ENCODE measurements around the gene CYB561D1. TPM values are rescaled to one million over a fixed set of nuclear protein-coding genes. Genes with fewer than 3 reads are reported as not detected.

The CYB561D1 gene
- total and polyA plus RNA-seq, 4 donors: 1.3 to 2.8 (median 2.0) TPM

DNA sequence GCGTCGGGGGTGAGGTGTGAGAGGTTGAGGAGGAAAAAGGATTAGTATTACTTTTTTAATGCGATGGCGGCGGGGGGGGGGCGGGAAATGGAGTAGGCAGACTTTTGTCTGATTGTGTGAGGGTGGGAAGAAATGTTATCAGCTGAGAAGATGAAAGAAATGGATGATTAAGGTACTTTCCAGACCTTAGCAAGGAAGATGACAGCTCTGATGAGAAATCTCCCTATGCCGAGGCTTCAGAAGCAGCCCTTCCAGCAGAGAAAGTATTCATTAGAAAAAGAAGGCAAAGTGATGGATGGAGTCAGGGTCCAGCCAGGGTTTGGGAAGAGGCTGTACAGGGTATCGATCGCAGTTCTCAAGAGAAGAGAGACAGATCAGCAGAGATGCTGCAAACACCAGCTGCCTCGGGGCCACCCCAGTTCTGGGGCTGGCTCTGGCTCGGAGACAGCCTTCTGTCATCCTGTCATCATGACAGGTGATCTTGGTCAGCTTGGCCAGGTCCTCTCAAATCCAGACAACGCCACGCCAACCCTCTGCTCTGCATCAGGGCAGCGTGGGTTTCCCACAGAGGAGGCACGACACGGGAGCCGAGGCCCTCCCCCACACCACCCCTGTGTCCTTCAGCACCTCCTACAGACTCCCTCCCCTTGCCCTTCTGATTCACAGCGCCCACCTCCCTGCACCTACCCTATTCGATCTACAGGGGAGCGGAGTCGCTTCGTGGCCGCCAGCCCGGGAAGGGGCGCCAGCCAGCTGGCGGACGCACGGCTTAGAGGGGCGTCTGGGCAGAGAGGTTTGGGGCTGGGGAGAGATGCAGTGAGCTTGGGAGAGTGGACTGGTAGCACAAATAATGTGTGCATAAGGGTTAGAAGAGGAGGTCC lies 10.9 kb upstream of the CYB561D1 start:
- no peak for TF ChIP-seq YY1 (IDR thresholded peaks at IDR 0.05)
- Histone ChIP-seq H3K27me3 (ENCODE audit: control insufficient read depth in 4 of 4, insufficient read depth in 4 of 4, low read length in 3 of 4) (no peaks in the 10 kb centered on the region), H3K36me3 (ENCODE audit: control insufficient read depth in 4 of 4, insufficient read depth in 3 of 4, low read depth in 1 of 4, low read length in 3 of 4) (peaks cover 0 to 4% (median 2%) of the 10 kb centered on the region in 4 donors), H3K27ac (ENCODE audit: low read depth in 1 of 2, low read length in 2 of 2) (no peak overlapping the region), H3K4me3 (ENCODE audit: low read depth in 1 of 3, low read length in 3 of 3) (peak overlapping the region; percentile 67 to 70 (median 68)), H3K4me1 (ENCODE audit: control insufficient read depth in 4 of 4, insufficient read depth in 4 of 4, low read length in 3 of 4) (peaks cover 5 to 16% (median 13%) of the 10 kb centered on the region in 4 donors), H3K9ac (ENCODE audit: low read depth in 1 of 2, low read length in 2 of 2) (no peak overlapping the region), H3K9me3 (ENCODE audit: control insufficient read depth in 4 of 4, low read length in 3 of 4) (no peaks in the 10 kb centered on the region)
- DNase-seq (ENCODE audit: low spot score): no peak
- 16% methylated on average over 29 of the region's 29 CpGs for WGBS

- Histone ChIP-seq H3K27ac (ENCODE audit: low read depth in 1 of 2, low read length in 2 of 2) (peak within 1 kb of the TSS; percentile 80 to 90), H3K4me3 (ENCODE audit: low read depth in 1 of 3, low read length in 3 of 3) (peak within 1 kb of the TSS; percentile 67 to 70 (median 68)), H3K27me3 (ENCODE audit: control insufficient read depth in 4 of 4, insufficient read depth in 4 of 4, low read length in 3 of 4) (no peaks in the 10 kb centered on the region), H3K36me3 (ENCODE audit: control insufficient read depth in 4 of 4, insufficient read depth in 3 of 4, low read depth in 1 of 4, low read length in 3 of 4) (peaks cover 0 to 8% (median 2%) of the 10 kb centered on the region in 4 donors), H3K9ac (ENCODE audit: low read depth in 1 of 2, low read length in 2 of 2) (peak within 1 kb of the TSS in 1 of 2 donors; percentile 4), H3K9me3 (ENCODE audit: control insufficient read depth in 4 of 4, low read length in 3 of 4) (no peaks in the 10 kb centered on the region), H3K4me1 (ENCODE audit: control insufficient read depth in 4 of 4, insufficient read depth in 4 of 4, low read length in 3 of 4) (peaks cover 5 to 16% (median 13%) of the 10 kb centered on the region in 4 donors)
- 2% methylated on average over 73 of the region's 73 CpGs for WGBS
- peak; percentile 93 for DNase-seq (ENCODE audit: low spot score)
- peak; percentile 81 for TF ChIP-seq TAF1 (conservative IDR thresholded peaks at IDR 0.05)
- no peak for TF ChIP-seq GABPA (IDR thresholded peaks at IDR 0.05 in 1 of 2, conservative IDR thresholded peaks at IDR 0.05 in 1 of 2)
- TF ChIP-seq REST (IDR thresholded peaks at IDR 0.05): peak; percentile 27
- TF ChIP-seq SP1 (IDR thresholded peaks at IDR 0.05): peak; percentile 51
- peak; percentile 98 for TF ChIP-seq YY1 (IDR thresholded peaks at IDR 0.05)
- TF ChIP-seq FOXA2 (IDR thresholded peaks at IDR 0.05): no peak
- TF ChIP-seq HNF4A (conservative IDR thresholded peaks at IDR 0.05): no peak
- TF ChIP-seq, protein P1, sequence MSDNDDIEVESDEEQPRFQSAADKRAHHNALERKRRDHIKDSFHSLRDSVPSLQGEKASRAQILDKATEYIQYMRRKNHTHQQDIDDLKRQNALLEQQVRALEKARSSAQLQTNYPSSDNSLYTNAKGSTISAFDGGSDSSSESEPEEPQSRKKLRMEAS (IDR thresholded peaks at IDR 0.05): no peak
- peak in 1 of 2 donors; percentile 22 for TF ChIP-seq EGR1 (IDR thresholded peaks at IDR 0.05; ENCODE audit: low read depth in 2 of 2)
Observed at GRCh38 chr1:109483672-109484518, 10.0 kb upstream of the CYB561D1 start, which contains the start of gene ATXN7L2. Gene ATXN7L2 (plus strand): TSS chr1:109483905. CDS start chr1:109483954, 49 bp downstream.

DNA sequence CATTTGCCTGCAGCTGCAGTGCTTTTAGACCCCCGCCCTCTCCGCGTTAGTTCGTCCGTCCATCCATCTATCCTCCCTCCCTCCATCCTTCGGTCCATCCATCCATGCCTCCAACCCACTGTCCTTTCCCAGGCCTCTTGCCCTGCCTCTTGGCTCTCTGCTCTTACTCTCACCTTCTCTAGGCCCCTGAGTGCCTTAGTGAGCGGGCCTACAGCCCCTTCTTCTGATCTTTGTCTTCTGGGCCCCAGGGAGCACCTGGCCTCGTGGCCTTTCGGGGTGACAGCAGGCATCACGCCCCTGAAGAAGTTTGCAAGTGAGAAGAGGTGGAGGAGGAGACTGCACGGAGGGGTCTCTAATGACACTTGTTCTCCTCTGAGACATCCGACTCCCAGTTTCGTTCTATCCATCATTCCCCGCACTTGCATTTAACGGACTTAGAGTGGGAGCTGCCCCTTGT lies 9.3 kb upstream of the CYB561D1 start:
- peaks cover 5 to 16% (median 13%) of the 10 kb centered on the region in 4 donors for H3K4me1 ChIP-seq (ENCODE audit: control insufficient read depth in 4 of 4, insufficient read depth in 4 of 4, low read length in 3 of 4)

More for the DNA sequence above, 9.3 kb upstream of the CYB561D1 start:
- H3K27me3 ChIP-seq (ENCODE audit: control insufficient read depth in 4 of 4, insufficient read depth in 4 of 4, low read length in 3 of 4): no peaks in the 10 kb centered on the region
- WGBS: 57% methylated on average over 15 of the region's 15 CpGs
- peaks cover 0 to 12% (median 2%) of the 10 kb centered on the region in 4 donors for H3K36me3 ChIP-seq (ENCODE audit: control insufficient read depth in 4 of 4, insufficient read depth in 3 of 4, low read depth in 1 of 4, low read length in 3 of 4)
- DNase-seq (ENCODE audit: low spot score): no peak
- peak overlapping the region in 1 of 2 donors; percentile 4 for H3K9ac ChIP-seq (ENCODE audit: low read depth in 1 of 2, low read length in 2 of 2)
- TF ChIP-seq HNF4A (conservative IDR thresholded peaks at IDR 0.05) (no peak), HNF4G (IDR thresholded peaks at IDR 0.05) (no peak), NR2F2 (IDR thresholded peaks at IDR 0.05) (no peak), RAD21 (IDR thresholded peaks at IDR 0.05) (no peak), CTCF (IDR thresholded peaks at IDR 0.05; ENCODE audit: low read depth, low read length, missing input control) (no peak)
- TF ChIP-seq, protein P1 (IDR thresholded peaks at IDR 0.05): no peak
- TF ChIP-seq, protein P2, sequence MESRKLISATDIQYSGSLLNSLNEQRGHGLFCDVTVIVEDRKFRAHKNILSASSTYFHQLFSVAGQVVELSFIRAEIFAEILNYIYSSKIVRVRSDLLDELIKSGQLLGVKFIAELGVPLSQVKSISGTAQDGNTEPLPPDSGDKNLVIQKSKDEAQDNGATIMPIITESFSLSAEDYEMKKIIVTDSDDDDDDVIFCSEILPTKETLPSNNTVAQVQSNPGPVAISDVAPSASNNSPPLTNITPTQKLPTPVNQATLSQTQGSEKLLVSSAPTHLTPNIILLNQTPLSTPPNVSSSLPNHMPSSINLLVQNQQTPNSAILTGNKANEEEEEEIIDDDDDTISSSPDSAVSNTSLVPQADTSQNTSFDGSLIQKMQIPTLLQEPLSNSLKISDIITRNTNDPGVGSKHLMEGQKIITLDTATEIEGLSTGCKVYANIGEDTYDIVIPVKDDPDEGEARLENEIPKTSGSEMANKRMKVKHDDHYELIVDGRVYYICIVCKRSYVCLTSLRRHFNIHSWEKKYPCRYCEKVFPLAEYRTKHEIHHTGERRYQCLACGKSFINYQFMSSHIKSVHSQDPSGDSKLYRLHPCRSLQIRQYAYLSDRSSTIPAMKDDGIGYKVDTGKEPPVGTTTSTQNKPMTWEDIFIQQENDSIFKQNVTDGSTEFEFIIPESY (IDR thresholded peaks at IDR 0.05): no peak
- H3K4me3 ChIP-seq (ENCODE audit: low read depth in 1 of 3, low read length in 3 of 3): peak overlapping the region; percentile 26 to 68 (median 51)
- H3K27ac ChIP-seq (ENCODE audit: low read depth in 1 of 2, low read length in 2 of 2): no peak overlapping the region
- no peaks in the 10 kb centered on the region for H3K9me3 ChIP-seq (ENCODE audit: control insufficient read depth in 4 of 4, low read length in 3 of 4)
